CD4-positive, alpha-beta T cell treated with Interferon gamma for 1 hour (primary cell): Measurements from ENCODE around the gene RAB36.

ENCODE experiments used
- DNase-seq: peaks from one replicate; pipeline ENCODE4 v3.0.0-alpha.2; 2020

The RAB36 gene

GRCh38 chr22:23184100-23184763 lies 39.0 kb downstream of the RAB36 start:
- DNase-seq, result no peak

- DNase-seq, result no peak
Observed at GRCh38 chr22:23184764-23185113, 39.5 kb downstream of the RAB36 start.

- DNase-seq, result no peak
Observed at GRCh38 chr22:23187211-23187610, 41.9 kb downstream of the RAB36 start.

GRCh38 chr22:23187871-23188700 lies 42.8 kb downstream of the RAB36 start:
- no peak for DNase-seq

- no peak for DNase-seq
Observed at GRCh38 chr22:23190526-23190925, 45.2 kb downstream of the RAB36 start.

GRCh38 chr22:23192133-23192532 lies 46.9 kb downstream of the RAB36 start:
- no peak for DNase-seq

- DNase-seq, result no peak
Observed at GRCh38 chr22:23192558-23192957, 47.3 kb downstream of the RAB36 start.

- no peak for DNase-seq
Observed at GRCh38 chr22:23193196-23193827, 48.0 kb downstream of the RAB36 start.

- DNase-seq, result no peak
Observed at GRCh38 chr22:23193882-23194281, 48.6 kb downstream of the RAB36 start.

GRCh38 chr22:23196165-23196564 lies 50.9 kb downstream of the RAB36 start:
- DNase-seq, result no peak

GRCh38 chr22:23197836-23198235 lies 52.6 kb downstream of the RAB36 start:
- no peak for DNase-seq

GRCh38 chr22:23199159-23199558 lies 53.9 kb downstream of the RAB36 start:
- no peak for DNase-seq

GRCh38 chr22:23200898-23201297 lies 55.6 kb downstream of the RAB36 start:
- DNase-seq, result no peak

- no peak for DNase-seq
Observed at GRCh38 chr22:23202812-23203451, 57.7 kb downstream of the RAB36 start.

- DNase-seq, result no peak
Observed at GRCh38 chr22:23203452-23204124, 58.3 kb downstream of the RAB36 start.

GRCh38 chr22:23204125-23204488 lies 58.8 kb downstream of the RAB36 start:
- DNase-seq, result no peak

- no peak for DNase-seq
Observed at GRCh38 chr22:23204541-23205157, 59.4 kb downstream of the RAB36 start.

- DNase-seq, result no peak
Observed at GRCh38 chr22:23205339-23206049, 60.2 kb downstream of the RAB36 start.

- DNase-seq, result no peak
Observed at GRCh38 chr22:23206915-23207314, 61.6 kb downstream of the RAB36 start.

- peak; percentile 18 for DNase-seq
Observed at GRCh38 chr22:23207729-23208393, 62.6 kb downstream of the RAB36 start.

- no peak for DNase-seq
Observed at GRCh38 chr22:23210428-23211170, 65.3 kb downstream of the RAB36 start.
